Upper lobe of right lung (tissue), 1 donor: Measurements from ENCODE around the gene GATA6. TPM values are rescaled to one million over a fixed set of nuclear protein-coding genes. Genes with fewer than 3 reads are reported as not detected.

Experiments used
- ATAC-seq: fragments of 200-7000 bp; cut with Tn5 transposase; one replicate; pipeline ENCODE4 v1.9.1; 2020; ENCODE audit warnings: mild to moderate bottlenecking, moderate library complexity
- DNase-seq: peaks from one replicate; pipeline ENCODE4 v3.0.0-alpha.2; 2020
- H3K27ac ChIP-seq: fragments of 200-600 bp; one replicate; pipeline ENCODE4 v1.8.0; 2022
- H3K27me3 ChIP-seq: fragments of 200-600 bp; one replicate; pipeline ENCODE4 v1.8.0; 2022; ENCODE audit warnings: mild to moderate bottlenecking
- H3K36me3 ChIP-seq: fragments of 200-600 bp; one replicate; pipeline ENCODE4 v1.8.0; 2022
- H3K4me1 ChIP-seq: fragments of 200-600 bp; one replicate; pipeline ENCODE4 v1.8.0; 2022
- H3K4me3 ChIP-seq: fragments of 200-600 bp; one replicate; pipeline ENCODE4 v1.8.0; 2022; ENCODE audit warnings: mild to moderate bottlenecking
- H3K9me3 ChIP-seq: fragments of 200-600 bp; one replicate; pipeline ENCODE4 v1.8.0; 2022
- intact Hi-C: fragments of 100-400 bp; cut with DNase I; formaldehyde crosslinking; loops from one replicate; pipeline ENCODE4 v1.11.0; 2022
- total RNA-seq: library from RNA; stranded (reverse); fragmentation: NEBNext Ultra II Directional; extraction: Animal tissue kit (Norgen Biotek cat#: 25700); gene quantifications from one replicate; pipeline ENCODE4 v1.2.1, GENCODE V29; 2021
- TF ChIP-seq, protein P1 (sequence below): fragments of 200-600 bp; IDR thresholded peaks from one replicate; pipeline ENCODE4 v1.8.0; 2022; ENCODE audit warnings: antibody characterized with exemption
- donor health status: DM: no; HTN: yes; CAD: no; lungs with severe emphysema.

GATA6 gene
- total RNA-seq, 1 donor from 2014 or later: 32.2 TPM

DNA sequence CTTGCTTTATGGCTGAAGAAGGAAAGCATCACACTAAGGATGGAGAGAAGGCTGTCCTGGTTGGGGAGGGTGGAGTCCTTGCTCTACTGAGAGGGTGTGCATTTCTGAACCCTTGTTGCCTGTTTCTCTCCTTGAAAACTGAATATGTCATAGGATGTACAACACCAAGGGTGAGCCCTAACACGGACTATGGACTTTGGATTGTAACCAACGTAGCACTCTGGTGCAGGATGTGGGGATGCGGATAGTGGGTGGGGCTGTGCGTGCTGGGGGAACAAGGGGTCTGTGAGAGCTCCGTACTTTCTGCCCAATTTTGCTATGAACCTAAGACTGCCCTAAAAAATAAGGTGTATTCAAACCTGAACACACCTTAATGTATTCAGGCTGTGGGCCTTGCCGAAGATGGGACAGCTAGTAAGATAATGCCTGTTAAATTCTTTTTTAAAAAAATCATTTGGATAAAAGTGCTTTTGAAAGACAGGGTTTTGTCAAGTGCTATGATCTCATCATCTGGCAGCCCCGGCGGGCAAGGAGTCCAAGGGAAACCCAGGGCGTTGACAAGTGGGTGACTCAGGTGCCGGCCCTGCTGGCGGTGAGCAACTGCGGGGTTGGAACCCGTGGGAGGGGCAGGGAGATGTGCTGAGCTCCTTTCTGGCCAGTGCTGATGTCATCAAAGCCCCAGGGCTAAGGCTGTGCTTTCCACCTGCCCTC, 54.0 kb downstream of the GATA6 start:
- DNase-seq (peak; percentile 93), ATAC-seq (peak; percentile 98)
- Histone ChIP-seq H3K27ac (no peak overlapping the region), H3K27me3 (no peaks in the 10 kb centered on the region), H3K4me3 (no peak overlapping the region), H3K9me3 (no peaks in the 10 kb centered on the region), H3K4me1 (no peaks in the 10 kb centered on the region), H3K36me3 (no peaks in the 10 kb centered on the region)
- TF ChIP-seq, protein P1, sequence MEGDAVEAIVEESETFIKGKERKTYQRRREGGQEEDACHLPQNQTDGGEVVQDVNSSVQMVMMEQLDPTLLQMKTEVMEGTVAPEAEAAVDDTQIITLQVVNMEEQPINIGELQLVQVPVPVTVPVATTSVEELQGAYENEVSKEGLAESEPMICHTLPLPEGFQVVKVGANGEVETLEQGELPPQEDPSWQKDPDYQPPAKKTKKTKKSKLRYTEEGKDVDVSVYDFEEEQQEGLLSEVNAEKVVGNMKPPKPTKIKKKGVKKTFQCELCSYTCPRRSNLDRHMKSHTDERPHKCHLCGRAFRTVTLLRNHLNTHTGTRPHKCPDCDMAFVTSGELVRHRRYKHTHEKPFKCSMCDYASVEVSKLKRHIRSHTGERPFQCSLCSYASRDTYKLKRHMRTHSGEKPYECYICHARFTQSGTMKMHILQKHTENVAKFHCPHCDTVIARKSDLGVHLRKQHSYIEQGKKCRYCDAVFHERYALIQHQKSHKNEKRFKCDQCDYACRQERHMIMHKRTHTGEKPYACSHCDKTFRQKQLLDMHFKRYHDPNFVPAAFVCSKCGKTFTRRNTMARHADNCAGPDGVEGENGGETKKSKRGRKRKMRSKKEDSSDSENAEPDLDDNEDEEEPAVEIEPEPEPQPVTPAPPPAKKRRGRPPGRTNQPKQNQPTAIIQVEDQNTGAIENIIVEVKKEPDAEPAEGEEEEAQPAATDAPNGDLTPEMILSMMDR: no peak
- intact Hi-C loops: no loop called here

DNA sequence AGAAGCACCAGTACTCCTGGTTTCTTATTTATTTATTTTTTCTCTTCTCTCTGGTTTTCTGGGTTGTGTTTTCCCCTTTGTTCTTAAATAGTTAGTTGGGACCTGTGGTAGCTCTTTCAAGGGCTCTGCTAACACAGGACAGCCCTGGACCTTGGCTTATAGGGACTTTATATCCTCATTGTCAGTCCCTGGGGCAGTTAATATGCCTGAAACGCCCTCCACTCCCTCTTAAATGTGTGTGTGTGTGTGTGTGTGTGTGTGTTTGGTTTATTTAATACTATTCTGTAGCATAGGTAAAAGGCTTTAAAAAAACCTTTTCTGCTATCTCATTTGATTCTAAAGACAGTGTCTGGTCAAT, 54.6 kb downstream of the GATA6 start:
- no peak for ATAC-seq

GRCh38 chr18:22224339-22224738, 55.0 kb downstream of the GATA6 start:
- TF ChIP-seq, protein P1: no peak
- H3K27ac ChIP-seq: no peak overlapping the region
- no peaks in the 10 kb centered on the region for H3K9me3 ChIP-seq
- ATAC-seq: no peak
- no peaks in the 10 kb centered on the region for H3K27me3 ChIP-seq
- intact Hi-C loops: no loop called here
- no peak for DNase-seq
- H3K36me3 ChIP-seq: no peaks in the 10 kb centered on the region
- no peaks in the 10 kb centered on the region for H3K4me1 ChIP-seq
- no peak overlapping the region for H3K4me3 ChIP-seq

More for the DNA sequence above, 54.6 kb downstream of the GATA6 start:
- Histone ChIP-seq H3K4me1 (no peaks in the 10 kb centered on the region), H3K9me3 (no peaks in the 10 kb centered on the region), H3K27ac (no peak overlapping the region), H3K27me3 (no peaks in the 10 kb centered on the region), H3K36me3 (no peaks in the 10 kb centered on the region), H3K4me3 (no peak overlapping the region)
- TF ChIP-seq, protein P1: no peak
- intact Hi-C loops: no loop called here
- DNase-seq: no peak

GRCh38 chr18:22226801-22227200, 57.4 kb downstream of the GATA6 start:
- no peak overlapping the region for H3K4me3 ChIP-seq
- no peaks in the 10 kb centered on the region for H3K4me1 ChIP-seq
- DNase-seq (no peak), ATAC-seq (no peak)
- TF ChIP-seq, protein P1: no peak
- intact Hi-C loops: no loop called here
- H3K36me3 ChIP-seq: no peaks in the 10 kb centered on the region
- H3K9me3 ChIP-seq: no peaks in the 10 kb centered on the region
- H3K27ac ChIP-seq: no peak overlapping the region
- no peaks in the 10 kb centered on the region for H3K27me3 ChIP-seq

DNA sequence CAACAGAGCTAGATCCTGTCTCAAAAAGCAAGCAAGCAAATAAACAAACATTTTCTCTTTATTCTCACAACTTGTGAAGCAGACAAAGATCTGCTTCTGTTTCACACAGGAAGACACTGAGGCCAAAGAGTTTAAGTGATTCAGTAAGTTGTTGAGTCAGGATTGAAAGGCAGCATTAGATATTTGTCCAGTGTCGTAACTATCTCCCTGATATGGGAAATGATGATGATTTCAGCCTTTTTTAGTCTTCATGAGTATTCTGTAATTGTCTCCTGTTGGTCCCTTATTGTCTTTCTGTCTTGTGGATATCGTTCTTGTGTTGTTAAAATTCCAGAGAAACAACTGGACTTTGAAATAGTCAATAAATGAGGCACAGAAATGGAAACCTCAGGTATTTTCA, 59.6 kb downstream of the GATA6 start:
- Histone ChIP-seq H3K9me3 (no peaks in the 10 kb centered on the region), H3K4me1 (no peaks in the 10 kb centered on the region), H3K36me3 (no peaks in the 10 kb centered on the region), H3K27me3 (no peaks in the 10 kb centered on the region), H3K27ac (no peak overlapping the region), H3K4me3 (no peak overlapping the region)
- ATAC-seq (no peak), DNase-seq (no peak)
- TF ChIP-seq, protein P1: no peak
- intact Hi-C loops: no loop called here
